ENCODE results near the gene TST.

The TST gene

GRCh38 chr22:37019309-37020191, at the start of gene TST, which contains the start of gene MPST:
TST (minus strand) TSS chr22:37019447; CDS start chr22:37018732, 715 bp downstream.
MPST (plus strand) TSS chr22:37019742; CDS start chr22:37019837, 95 bp downstream.
- peak; percentile 64 for DNase-seq

DNA sequence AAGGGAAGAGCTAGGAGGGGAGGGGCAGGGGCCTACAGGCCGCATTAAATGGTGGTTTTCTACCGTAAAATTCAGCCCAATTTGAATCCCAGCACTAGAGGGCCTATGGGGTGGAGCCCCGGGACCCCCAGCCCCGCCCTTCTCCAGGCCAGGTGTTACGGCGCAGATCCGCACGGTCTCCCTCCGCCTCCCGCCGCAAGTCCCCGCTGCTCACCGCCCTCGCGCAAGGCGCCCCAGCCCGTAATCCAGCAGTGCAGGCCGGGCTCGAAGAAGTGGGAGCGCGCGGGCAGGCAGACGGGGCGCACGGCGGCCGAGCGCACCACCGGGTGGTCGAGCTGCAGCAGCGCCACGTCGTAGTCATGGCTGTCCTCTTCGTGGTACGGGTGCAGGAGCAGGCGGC, 49.6 kb upstream of the TST start:
- no peak for DNase-seq

GRCh38 chr22:37067428-37067827, 48.2 kb upstream of the TST start:
- no peak for DNase-seq

- no peak for DNase-seq
These were observed 46.7 kb upstream of the TST start for GRCh38 chr22:37065961-37066360.

DNA sequence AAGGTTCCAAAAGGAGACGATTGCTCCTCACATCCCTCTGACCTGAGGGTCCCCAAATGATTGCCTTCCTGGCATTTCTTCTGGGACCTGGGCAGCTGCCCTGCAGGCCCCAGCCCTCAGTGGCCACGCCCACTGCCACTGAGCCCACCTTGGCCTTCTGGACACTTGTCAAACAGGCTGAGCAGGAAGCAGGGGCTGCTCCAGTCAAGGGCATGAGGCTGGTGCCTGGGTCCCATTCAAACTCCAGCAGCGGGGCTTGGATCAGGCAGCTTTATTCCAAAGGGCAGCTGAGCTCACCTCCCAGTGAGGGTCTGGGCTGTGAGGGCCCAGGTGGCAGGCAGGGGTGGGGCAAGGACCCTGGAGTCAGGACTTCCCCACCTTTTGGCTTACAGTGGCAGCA, 45.9 kb upstream of the TST start:
- no peak for DNase-seq

DNA sequence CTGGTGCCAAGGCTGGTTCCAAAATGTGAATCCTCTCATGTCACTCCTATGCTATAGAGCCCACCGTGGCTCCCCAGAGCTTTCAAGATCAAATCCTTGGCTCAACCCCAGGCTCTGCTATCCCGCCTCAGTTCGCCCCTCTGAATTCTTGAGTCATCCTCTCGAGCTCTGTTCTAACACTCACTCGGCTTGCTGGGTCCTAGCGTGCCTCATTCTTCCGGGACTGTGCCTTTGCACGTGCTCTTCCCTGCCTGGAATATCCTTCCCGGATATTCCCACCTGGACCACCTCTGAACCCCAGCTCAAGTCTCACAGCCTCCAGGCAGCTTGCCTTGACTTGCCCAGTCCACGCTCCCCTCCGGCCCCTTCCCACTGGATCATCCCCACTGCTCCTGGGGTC, 45.3 kb upstream of the TST start:
- no peak for DNase-seq

DNA sequence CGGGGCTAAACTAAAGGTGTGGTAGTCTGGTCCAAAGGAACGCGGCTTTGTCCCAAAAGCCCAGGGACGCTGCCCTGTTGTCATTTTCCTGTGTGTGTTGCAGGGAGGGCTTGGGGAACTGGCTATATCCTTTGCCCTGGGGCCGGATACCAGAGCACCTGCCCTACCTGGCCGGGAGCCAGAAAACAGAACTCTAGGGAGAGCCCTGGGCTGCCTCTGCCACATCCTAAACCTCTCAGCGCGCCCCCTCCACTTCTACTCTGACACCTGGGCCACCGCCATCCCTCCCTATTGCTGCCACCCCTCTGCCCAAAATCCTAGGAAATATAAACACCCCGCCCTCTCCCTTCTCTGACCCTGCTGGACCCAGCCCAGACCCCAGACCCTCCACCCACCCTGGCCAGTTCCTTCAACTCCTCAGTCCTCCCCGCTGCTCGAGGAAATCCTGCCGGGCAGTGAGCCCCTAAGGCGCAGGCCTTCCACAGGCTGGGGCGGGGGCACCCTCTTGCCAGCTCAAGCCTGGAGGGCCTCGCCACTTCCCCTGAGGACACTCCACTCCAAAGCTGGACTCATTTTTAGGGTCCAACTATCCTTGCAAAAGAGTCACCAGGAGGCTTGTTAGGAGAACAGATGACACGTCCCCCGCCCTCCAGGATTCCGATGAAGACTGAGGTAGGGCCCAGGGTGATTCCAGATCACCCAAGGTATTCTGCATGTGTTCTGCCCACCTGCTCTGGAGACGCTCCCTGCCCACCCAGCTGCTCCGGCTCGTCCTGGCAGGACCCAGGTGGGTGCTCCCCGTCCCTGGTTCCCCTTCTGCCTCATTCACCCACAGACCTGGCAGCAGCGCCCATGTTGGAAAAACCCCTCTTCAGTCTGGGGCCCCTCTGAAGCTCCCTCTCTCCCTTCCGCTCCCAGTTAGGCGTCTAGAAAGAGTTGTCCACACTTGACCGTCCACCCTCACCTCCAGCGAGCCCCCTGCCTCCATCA, 44.5 kb upstream of the TST start:
- no peak for DNase-seq

- no peak for DNase-seq
These were observed 43.6 kb upstream of the TST start for GRCh38 chr22:37062702-37063381.

DNA sequence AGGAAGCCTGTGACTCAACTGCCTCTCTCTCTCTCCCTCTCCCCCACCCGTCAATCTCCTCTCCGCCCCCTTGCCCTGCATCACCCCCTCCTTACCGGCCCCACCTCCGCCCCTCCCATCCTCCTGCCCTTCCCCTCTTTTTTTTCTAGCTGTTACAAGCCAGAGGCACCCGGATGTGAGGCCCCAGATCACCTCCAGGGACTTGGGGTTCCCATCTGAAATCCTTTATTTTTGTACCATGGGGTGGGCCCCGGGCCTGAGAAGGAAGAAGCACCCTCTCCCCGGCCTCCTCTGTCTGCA, 43.1 kb upstream of the TST start:
- no peak for DNase-seq

- no peak for DNase-seq
These were observed 42.5 kb upstream of the TST start for GRCh38 chr22:37061611-37062375.

DNA sequence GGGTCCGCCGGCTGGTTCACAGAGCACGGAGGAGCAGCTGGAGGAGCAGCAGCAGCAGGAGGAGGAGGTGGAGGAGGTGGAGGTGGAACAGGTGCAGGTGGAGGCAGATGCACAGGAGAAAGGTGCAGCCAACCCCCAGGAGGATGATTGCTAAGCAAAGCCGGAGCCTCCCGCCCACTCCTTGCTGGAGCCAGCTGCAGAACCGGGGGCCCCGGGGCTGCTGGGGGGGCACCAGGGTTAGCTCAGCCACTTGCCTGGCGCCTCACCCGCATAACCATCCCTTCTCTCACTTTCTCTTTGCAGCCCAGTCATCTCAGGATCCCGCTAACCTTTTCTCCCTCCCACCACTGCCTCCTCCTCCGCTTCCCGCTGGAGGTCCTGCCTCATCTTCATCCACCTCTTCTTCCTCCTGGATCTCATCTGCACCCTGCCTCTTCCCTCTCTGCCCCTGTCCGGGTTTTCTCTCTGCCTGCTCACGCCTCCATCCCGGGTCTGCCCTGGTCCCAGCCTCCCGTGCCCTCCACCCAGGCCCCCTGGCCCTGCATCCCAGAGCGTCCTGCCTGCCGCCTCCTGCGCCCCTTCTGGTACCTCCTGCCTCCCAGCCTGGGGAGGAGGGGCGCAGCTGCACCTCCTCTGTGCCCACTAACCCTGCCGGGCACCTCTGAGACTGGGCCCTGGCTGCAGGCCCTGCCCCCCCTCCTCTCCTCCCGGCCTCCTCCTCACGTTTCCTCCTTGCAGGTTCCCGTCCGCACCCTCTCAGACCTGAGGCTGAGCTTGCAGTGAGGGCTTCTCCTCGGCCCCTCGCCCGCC, 41.8 kb upstream of the TST start:
- no peak for DNase-seq

- no peak for DNase-seq
These were observed 40.7 kb upstream of the TST start for GRCh38 chr22:37059876-37060449.

DNA sequence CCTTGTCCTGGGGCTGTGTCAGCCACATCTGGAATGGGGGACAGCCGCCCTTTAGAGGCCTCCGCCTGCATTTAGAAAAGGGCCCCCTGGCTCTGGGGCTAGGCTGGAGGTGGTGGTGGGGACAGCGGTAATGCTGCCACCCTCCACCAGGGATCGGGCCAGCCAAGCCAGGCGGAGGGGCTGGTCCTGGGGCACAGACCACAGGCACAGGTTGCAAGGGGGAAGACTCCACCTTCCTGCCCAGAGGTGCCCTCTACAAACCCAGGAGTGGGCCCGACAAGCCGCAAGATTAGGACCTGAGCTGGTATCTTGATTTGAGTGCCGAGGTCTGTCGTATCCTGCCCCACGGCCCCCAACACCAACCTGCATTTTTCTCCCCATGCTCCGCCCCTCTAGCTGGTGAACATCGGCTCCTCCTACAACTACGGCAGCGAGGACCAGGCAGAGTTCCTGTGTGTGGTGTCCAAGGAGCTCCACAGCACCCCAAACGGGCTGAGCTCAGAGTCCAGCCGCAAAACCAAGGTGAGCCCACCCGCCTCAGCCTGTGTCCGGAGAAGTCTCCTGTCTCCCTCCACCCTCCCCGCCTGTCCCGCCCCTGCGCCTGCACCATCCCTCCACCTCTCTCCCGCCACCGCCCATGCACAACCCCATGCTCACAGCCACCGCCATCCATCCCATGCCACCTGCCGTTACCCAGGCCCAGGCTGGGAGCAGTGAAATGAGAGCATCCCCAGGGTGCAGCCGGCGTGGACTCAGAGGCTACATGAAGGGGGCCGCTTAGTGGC, 39.9 kb upstream of the TST start:
- no peak for DNase-seq

- DNase-seq: no peak
These were observed 38.7 kb upstream of the TST start for GRCh38 chr22:37057796-37058510.

DNA sequence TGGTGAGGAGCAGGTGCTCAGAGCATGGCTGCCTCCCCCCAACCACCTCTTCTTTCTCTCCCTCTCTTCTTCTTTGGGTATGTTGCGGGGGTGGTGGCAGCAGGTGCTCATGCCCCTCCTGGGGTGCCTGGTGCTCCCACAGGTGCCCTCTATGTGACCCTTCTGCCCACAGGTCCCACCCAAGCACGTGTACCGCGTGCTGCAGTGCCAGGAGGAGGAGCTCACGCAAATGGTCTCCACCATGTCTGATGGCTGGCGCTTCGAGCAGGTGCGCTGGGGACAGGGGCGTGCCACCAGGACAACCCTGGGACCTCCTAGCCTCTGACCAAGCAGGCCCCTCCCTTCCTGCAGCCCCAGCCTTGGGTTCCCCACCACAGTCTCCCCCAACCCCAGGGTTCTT, 38.0 kb upstream of the TST start:
- no peak for DNase-seq

DNA sequence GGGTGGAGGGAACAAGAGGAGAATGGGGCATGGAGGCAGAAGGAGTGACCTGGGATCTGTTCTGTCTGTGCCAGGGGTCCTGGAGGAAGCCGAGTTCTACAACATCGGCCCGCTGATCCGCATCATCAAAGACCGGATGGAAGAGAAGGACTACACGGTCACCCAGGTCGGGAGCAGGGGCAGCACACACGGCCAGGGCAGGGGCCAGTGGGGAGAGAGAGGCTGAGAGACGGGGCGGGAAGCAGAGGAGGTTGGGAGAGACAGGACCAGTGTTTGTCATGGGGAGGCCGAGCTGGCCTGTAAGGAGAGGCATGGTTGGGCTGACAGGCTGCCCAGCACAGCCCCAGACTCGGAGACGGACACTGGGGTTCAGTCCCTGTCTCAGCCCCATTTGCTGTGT, 37.0 kb upstream of the TST start:
- DNase-seq: no peak

DNA sequence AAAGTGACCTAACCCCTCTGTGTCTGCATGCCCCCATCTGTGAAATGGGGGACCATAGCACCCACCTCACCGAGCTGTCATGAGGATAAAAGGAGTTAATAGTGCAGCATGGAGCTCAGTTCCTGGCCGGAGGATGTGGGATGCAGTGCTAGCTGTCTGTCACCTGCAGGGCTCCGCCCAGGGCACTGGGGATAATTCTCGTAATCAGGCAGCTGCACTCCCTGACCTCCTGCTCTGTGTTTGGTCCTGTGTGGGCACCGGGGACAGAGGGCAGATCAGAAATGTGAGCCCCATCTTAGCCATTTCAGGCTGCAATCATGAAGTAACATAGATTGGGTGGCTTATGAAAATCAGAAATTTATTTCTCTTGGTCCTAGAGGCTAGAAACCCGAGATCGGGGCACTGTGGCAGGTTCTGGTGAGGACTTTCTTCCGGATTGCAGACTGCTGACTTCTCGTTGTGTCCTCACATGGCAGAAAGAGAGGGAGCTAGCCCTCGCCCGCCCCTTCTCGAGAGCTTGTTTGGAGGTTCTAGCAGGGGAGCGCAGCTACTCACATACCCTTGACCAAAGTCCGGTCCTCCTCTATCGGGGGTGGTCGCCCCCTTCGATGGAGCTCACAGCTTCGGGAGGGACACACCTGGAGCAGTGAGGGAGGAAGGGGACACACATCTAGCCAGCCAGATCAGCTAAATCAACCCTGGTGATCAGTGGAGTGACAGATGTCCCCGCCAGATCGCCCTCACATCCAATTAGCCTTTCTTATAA, 35.5 kb upstream of the TST start:
- no peak for DNase-seq

- no peak for DNase-seq
These were observed 34.8 kb upstream of the TST start for GRCh38 chr22:37054056-37054395.
